ENCODE data around the gene DEGS1. TPM values are rescaled to one million over a fixed set of nuclear protein-coding genes. Genes with fewer than 3 reads are reported as not detected.

The DEGS1 gene
- total RNA-seq, 2 donors from 2014 or later: 84.0 to 95.1 TPM

DNA sequence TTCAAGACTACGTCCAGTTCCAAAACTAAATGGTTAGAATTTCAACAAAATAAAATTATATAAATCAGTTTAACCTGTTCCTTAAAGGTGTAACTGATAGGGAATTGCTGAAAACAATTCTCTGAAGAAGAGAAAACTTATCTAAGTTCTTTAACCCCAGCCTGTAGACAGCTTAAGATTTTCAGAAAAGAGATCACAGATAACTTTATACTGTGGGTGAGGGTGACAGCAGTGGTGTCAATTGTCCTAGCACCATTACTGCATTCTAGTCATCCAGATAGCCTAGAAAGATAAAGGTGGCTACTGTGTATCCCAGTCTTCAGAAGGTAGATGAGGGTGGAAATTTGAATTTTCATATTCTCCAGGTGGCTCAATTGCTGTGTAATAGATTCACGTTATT, 19.7 kb upstream of the DEGS1 start:
- TF ChIP-seq, protein P1, sequence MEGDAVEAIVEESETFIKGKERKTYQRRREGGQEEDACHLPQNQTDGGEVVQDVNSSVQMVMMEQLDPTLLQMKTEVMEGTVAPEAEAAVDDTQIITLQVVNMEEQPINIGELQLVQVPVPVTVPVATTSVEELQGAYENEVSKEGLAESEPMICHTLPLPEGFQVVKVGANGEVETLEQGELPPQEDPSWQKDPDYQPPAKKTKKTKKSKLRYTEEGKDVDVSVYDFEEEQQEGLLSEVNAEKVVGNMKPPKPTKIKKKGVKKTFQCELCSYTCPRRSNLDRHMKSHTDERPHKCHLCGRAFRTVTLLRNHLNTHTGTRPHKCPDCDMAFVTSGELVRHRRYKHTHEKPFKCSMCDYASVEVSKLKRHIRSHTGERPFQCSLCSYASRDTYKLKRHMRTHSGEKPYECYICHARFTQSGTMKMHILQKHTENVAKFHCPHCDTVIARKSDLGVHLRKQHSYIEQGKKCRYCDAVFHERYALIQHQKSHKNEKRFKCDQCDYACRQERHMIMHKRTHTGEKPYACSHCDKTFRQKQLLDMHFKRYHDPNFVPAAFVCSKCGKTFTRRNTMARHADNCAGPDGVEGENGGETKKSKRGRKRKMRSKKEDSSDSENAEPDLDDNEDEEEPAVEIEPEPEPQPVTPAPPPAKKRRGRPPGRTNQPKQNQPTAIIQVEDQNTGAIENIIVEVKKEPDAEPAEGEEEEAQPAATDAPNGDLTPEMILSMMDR (IDR thresholded peaks at IDR 0.05): no peak
- no peak for DNase-seq (ENCODE audit: low spot score)

DNA sequence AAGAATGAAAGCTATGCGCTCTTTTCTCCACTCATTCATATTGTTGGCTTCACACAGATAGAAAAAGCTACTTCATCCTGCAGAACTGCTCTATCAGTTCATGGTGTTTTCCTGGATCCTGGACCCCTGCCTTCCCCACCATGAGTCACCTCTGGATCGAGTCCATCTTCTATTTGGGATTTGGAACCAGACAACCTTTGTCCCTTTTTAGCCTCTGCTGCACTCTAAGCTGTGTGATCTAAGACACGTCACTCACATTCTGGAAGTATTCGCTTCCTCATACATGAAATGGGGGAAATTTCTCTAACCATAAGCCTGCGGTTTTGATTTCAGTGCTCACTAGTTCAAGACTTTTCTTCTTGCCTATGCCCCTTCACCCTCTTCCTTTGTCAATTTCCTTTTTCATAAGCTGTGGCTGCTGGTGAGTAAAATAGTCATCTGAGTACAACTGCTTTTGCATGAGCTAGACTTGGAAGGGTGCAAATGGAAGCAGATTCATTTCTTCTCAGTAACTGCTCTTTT, 14.1 kb upstream of the DEGS1 start:
- TF ChIP-seq, protein P1 (IDR thresholded peaks at IDR 0.05): no peak
- Histone ChIP-seq H3K9me3 (no peaks in the 10 kb centered on the region), H3K36me3 (no peaks in the 10 kb centered on the region), H3K4me3 (no peak overlapping the region), H3K27ac (peak overlapping the region; percentile 43 to 60), H3K4me1 (peaks cover 0 to 11% of the 10 kb centered on the region in 2 donors), H3K27me3 (no peaks in the 10 kb centered on the region)
- no peak for DNase-seq (ENCODE audit: low spot score)

More for the DNA sequence above, 19.7 kb upstream of the DEGS1 start:
- no peaks in the 10 kb centered on the region for H3K4me1 ChIP-seq
- no peak overlapping the region for H3K27ac ChIP-seq
- no peaks in the 10 kb centered on the region for H3K9me3 ChIP-seq
- H3K4me3 ChIP-seq: no peak overlapping the region
- H3K36me3 ChIP-seq: peaks cover 16% of the 10 kb centered on the region
- no peaks in the 10 kb centered on the region for H3K27me3 ChIP-seq

GRCh38 chr1:224169718-224170270, 13.2 kb upstream of the DEGS1 start:
- peak overlapping the region in 1 of 2 donors; percentile 60 for H3K27ac ChIP-seq
- no peaks in the 10 kb centered on the region for H3K9me3 ChIP-seq
- H3K27me3 ChIP-seq: no peaks in the 10 kb centered on the region
- no peak overlapping the region for H3K4me3 ChIP-seq
- peaks cover 0 to 11% of the 10 kb centered on the region in 2 donors for H3K4me1 ChIP-seq
- TF ChIP-seq, protein P1 (IDR thresholded peaks at IDR 0.05): no peak
- no peak for DNase-seq (ENCODE audit: low spot score)
- no peaks in the 10 kb centered on the region for H3K36me3 ChIP-seq

DNA sequence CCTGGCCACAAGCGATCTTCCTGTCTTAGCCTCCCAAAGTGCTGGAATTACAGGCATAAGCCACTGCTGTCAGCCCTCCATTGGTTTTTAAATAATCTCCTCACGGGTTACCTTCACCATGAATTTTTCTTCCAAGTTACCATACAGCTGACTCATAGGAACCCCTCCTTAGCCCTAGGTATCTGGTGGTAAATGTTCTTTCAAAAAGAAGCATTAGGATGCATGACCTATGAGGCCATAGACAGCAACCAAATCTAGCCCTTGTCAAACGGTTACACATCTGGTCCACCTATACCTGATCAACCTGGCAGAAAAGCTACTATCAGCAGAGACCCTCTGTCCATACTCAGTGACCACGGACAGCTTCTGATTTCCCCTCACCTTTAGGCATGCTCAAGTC, 12.7 kb upstream of the DEGS1 start:
- no peak for DNase-seq (ENCODE audit: low spot score)
- peaks cover 0 to 13% of the 10 kb centered on the region in 2 donors for H3K4me1 ChIP-seq
- H3K27me3 ChIP-seq: no peaks in the 10 kb centered on the region
- H3K9me3 ChIP-seq: no peaks in the 10 kb centered on the region
- TF ChIP-seq, protein P1 (IDR thresholded peaks at IDR 0.05): no peak
- no peak overlapping the region for H3K27ac ChIP-seq
- H3K36me3 ChIP-seq: no peaks in the 10 kb centered on the region
- no peak overlapping the region for H3K4me3 ChIP-seq

DNA sequence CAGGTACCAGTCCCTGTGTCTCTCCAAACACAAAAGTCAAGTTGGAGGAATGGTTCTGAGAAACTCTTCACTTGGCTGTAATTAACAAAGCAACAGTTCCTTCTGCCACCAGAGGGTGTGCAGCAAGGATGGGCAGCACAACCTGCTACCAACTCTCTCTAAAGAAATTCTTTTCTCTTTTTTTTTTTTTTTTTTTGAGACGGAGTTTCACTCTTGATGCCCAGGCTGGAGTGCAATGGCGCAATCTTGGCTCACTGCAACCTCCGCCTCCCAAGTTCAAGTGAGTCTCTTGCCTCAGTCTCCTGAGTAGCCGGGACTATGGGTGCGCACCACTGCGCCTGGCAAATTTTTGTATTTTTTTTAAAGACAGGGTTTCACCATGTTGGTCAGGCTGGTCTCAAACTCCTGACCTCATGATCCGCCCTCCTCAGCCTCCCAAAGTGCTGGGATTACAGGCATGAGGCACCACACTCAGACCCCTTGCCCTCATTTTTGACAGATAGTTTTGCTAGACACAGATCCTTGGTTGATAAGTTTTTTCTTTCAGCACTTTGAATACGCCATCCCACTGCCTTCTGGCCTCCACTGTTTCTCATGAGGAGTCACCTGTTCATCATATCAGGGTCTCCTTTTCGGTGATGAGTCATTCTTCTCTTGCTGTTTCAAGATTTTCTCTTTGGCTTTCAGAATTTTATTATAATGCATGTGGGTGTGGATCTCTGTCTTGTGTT, 12.1 kb upstream of the DEGS1 start:
- DNase-seq (ENCODE audit: low spot score): no peak
- Histone ChIP-seq H3K9me3 (no peaks in the 10 kb centered on the region), H3K27me3 (no peaks in the 10 kb centered on the region), H3K4me1 (peaks cover 0 to 19% of the 10 kb centered on the region in 2 donors), H3K4me3 (no peak overlapping the region), H3K27ac (no peak overlapping the region), H3K36me3 (no peaks in the 10 kb centered on the region)
- TF ChIP-seq, protein P1 (IDR thresholded peaks at IDR 0.05): peak in 1 of 2 donors; percentile 51

Data from right atrium auricular region (tissue), 2 donors.